Measurements from ENCODE around the gene ZNF30.
"Not testable (repeated sequence)": the region's sequence is repeated elsewhere in the genome, so short reads cannot be mapped to it uniquely, and the experiment has no call there.

Gene ZNF30

GRCh38 chr19:34960103-34960805 is 33.6 kb downstream of the ZNF30 start:
- peak; percentile 57 for DNase-seq (ENCODE audit: low spot score)

- no peak for DNase-seq (ENCODE audit: low spot score)
Observed at GRCh38 chr19:34960940-34961679, 34.4 kb downstream of the ZNF30 start.

GRCh38 chr19:34961775-34962686 is 35.3 kb downstream of the ZNF30 start:
- no peak for DNase-seq (ENCODE audit: low spot score)

- DNase-seq (ENCODE audit: low spot score), result no peak
Observed at GRCh38 chr19:34962687-34963572, 36.2 kb downstream of the ZNF30 start.

GRCh38 chr19:34963573-34964406 is 37.1 kb downstream of the ZNF30 start, which contains the start of gene ZNF792:
TSS of gene ZNF792 (minus strand) at chr19:34964229. CDS start at chr19:34963662, 567 bp downstream.
- peak; percentile 69 for DNase-seq (ENCODE audit: low spot score)

GRCh38 chr19:34964598-34964997 is 37.9 kb downstream of the ZNF30 start:
- no peak for DNase-seq (ENCODE audit: low spot score)

GRCh38 chr19:34965505-34965904 is 38.8 kb downstream of the ZNF30 start:
- not testable (repeated sequence) for DNase-seq (ENCODE audit: low spot score)

- no peak for DNase-seq (ENCODE audit: low spot score)
Observed at GRCh38 chr19:34967551-34967950, 40.8 kb downstream of the ZNF30 start.

GRCh38 chr19:34969721-34970120 is 43.0 kb downstream of the ZNF30 start:
- DNase-seq (ENCODE audit: low spot score), result no peak

GRCh38 chr19:34970185-34970780 is 43.6 kb downstream of the ZNF30 start:
- not testable (repeated sequence) for DNase-seq (ENCODE audit: low spot score)

GRCh38 chr19:34972163-34972705 is 45.5 kb downstream of the ZNF30 start:
- no peak for DNase-seq (ENCODE audit: low spot score)

GRCh38 chr19:34974646-34975045 is 47.9 kb downstream of the ZNF30 start:
- DNase-seq (ENCODE audit: low spot score), result no peak

GRCh38 chr19:34975056-34975455 is 48.4 kb downstream of the ZNF30 start:
- DNase-seq (ENCODE audit: low spot score), result no peak

- DNase-seq (ENCODE audit: low spot score), result no peak
Observed at GRCh38 chr19:34976611-34977010, 49.9 kb downstream of the ZNF30 start.

- DNase-seq (ENCODE audit: low spot score), result no peak
Observed at GRCh38 chr19:34979819-34980640, 53.3 kb downstream of the ZNF30 start.

- no peak for DNase-seq (ENCODE audit: low spot score)
Observed at GRCh38 chr19:34982275-34982674, 55.6 kb downstream of the ZNF30 start.

- no peak for DNase-seq (ENCODE audit: low spot score)
Observed at GRCh38 chr19:34983786-34984185, 57.1 kb downstream of the ZNF30 start.

- DNase-seq (ENCODE audit: low spot score), result no peak
Observed at GRCh38 chr19:34984287-34984686, 57.6 kb downstream of the ZNF30 start.

Data from hepatic stellate cell (primary cell).